RWPE2 (cell line): ENCODE data around the gene ARHGEF7.

Source experiments
- ATAC-seq: fragments of 200-7000 bp; cut with Tn5 transposase; 3 replicates; pipeline ENCODE4 v1.9.1; 2021; ENCODE audit warnings: low read depth
- DNase-seq: peaks from one replicate; pipeline ENCODE4 v3.0.0-alpha.2; 2020; ENCODE audit warnings: low spot score
- H3K27ac ChIP-seq: fragments of 450-650 bp; 2 replicates; pipeline ENCODE4 v1.5.1; 2017; ENCODE audit warnings: mild to moderate bottlenecking; ENCODE audit not compliant: poor library complexity, severe bottlenecking
- H3K27me3 ChIP-seq: fragments of 250-450 bp; sonication (Bioruptor Pico); 2 replicates; pipeline ENCODE4 v1.5.1; 2021; ENCODE audit warnings: mild to moderate bottlenecking, moderate library complexity; ENCODE audit not compliant: insufficient read depth, poor library complexity, severe bottlenecking
- H3K36me3 ChIP-seq: fragments of 250-450 bp; sonication (Bioruptor Pico); 2 replicates; pipeline ENCODE4 v1.5.1; 2020; ENCODE audit warnings: low read depth, mild to moderate bottlenecking, moderate library complexity
- H3K4me1 ChIP-seq: fragments of 250-450 bp; sonication (Bioruptor Pico); 2 replicates; pipeline ENCODE4 v1.5.1; 2021; ENCODE audit warnings: mild to moderate bottlenecking, moderate library complexity; ENCODE audit not compliant: insufficient read depth, poor library complexity, severe bottlenecking
- H3K4me3 ChIP-seq: fragments of 250-450 bp; sonication (Bioruptor Pico); 2 replicates; pipeline ENCODE4 v1.5.1; 2021; ENCODE audit warnings: mild to moderate bottlenecking, moderate library complexity; ENCODE audit not compliant: severe bottlenecking
- H3K9me3 ChIP-seq: fragments of 250-450 bp; sonication (Bioruptor Pico); 2 replicates; pipeline ENCODE4 v1.5.1; 2021; ENCODE audit warnings: mild to moderate bottlenecking, moderate library complexity; ENCODE audit not compliant: severe bottlenecking
- TF ChIP-seq, protein P1 (sequence below): fragments of 450-650 bp; IDR thresholded peaks from one replicate; pipeline ENCODE4 v1.5.1; 2017; ENCODE audit warnings: mild to moderate bottlenecking, moderate library complexity; ENCODE audit not compliant: poor library complexity, severe bottlenecking

ARHGEF7 gene

DNA sequence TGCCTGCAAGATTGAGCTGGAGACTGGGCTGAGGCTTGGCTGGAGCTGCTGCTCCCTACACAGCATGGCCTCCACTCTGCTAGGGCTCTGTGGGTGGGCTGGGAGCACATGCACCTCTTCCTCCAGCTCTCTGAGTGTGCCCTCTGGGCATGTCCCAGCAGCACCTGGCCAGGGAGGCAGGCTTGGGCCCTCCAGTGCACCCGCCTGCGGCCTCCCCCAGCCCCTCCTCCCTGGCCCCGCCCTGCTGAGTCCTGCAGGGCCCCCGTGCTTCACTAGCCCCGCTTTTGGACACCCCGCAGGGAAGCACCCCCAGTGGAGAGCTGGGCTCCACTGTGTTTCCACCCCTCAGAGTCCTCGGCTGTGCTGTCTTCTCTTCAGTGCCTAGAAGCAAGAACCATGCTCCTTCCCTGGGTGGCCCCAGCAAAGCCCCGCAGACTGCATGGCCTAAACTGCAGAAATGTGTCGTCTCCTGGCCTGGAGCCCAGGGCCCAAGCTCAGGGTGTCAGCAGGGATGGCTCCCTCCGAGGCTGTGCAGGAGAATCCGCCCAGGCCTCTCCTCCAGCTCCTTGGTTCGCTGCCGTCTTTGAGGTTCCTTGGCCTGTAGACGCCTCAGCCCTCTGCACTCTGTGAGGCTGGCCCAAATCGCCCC, 200.4 kb downstream of the ARHGEF7 start:
- TF ChIP-seq, protein P1, sequence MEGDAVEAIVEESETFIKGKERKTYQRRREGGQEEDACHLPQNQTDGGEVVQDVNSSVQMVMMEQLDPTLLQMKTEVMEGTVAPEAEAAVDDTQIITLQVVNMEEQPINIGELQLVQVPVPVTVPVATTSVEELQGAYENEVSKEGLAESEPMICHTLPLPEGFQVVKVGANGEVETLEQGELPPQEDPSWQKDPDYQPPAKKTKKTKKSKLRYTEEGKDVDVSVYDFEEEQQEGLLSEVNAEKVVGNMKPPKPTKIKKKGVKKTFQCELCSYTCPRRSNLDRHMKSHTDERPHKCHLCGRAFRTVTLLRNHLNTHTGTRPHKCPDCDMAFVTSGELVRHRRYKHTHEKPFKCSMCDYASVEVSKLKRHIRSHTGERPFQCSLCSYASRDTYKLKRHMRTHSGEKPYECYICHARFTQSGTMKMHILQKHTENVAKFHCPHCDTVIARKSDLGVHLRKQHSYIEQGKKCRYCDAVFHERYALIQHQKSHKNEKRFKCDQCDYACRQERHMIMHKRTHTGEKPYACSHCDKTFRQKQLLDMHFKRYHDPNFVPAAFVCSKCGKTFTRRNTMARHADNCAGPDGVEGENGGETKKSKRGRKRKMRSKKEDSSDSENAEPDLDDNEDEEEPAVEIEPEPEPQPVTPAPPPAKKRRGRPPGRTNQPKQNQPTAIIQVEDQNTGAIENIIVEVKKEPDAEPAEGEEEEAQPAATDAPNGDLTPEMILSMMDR, result no peak
- no peak overlapping the region for H3K4me3 ChIP-seq
- H3K27me3 ChIP-seq, result no peaks in the 10 kb centered on the region
- DNase-seq (no peak), ATAC-seq (peak; percentile 60; the same call in 2 of the 3 replicates)
- no peaks in the 10 kb centered on the region for H3K4me1 ChIP-seq
- H3K36me3 ChIP-seq, result no peaks in the 10 kb centered on the region
- no peaks in the 10 kb centered on the region for H3K9me3 ChIP-seq
- H3K27ac ChIP-seq, result no peak overlapping the region

DNA sequence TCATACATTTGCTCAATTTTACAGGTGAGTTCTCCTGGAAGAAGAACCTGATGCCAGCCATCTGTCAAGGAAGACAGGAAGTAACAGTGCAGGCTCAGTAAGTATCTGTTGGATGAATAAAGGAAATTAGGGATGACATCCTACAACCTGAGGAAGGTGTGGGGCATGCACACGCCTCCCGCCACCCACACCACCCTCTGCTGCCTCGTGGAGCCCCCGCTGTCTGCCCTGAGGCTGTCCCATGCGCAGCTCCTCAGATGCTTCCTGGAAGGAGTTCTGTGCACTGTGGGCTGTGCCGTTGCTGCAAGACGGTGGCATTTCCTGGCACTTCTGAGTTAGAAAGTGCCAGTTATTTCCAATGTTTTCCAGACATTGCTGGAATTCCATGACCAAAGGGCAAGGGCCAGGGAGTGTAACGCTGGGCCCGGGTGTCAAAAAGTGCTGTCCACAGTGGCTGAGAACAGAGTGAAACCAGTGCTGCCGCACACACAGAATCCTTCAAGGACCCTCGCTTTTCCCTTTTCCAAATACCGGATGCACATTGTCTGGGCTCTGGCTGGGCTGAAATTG, 201.1 kb downstream of the ARHGEF7 start:
- Histone ChIP-seq H3K4me1 (no peaks in the 10 kb centered on the region), H3K27ac (no peak overlapping the region), H3K4me3 (no peak overlapping the region), H3K9me3 (no peaks in the 10 kb centered on the region), H3K36me3 (no peaks in the 10 kb centered on the region), H3K27me3 (no peaks in the 10 kb centered on the region)
- TF ChIP-seq, protein P1, result no peak
- no peak for DNase-seq
- ATAC-seq, result no peak

DNA sequence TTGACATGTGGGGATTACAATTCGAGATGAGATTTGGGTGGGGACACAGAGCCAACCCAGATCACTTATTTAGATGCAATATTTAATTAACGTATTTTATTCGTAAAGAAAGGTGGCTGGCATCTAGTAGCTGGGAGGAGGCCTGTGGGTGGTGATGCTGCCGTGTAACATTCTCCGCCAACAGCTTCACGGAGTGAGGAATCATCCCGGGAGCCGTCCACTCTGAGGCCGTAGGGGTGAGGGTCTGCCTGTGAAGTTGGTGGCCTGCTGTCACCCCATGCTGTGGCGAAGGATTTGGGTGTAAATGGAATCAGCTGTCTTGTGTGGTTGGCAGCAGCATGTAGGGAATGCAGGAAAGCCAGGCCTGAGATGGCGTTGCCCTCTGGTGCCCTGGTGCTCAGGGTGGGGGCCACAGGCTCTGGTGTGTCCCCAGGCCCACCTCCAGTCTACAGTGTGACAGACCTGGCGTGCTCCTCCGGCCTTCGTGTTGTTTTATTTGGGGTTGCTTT, 202.0 kb downstream of the ARHGEF7 start:
- H3K4me1 ChIP-seq, result no peaks in the 10 kb centered on the region
- H3K27me3 ChIP-seq, result no peaks in the 10 kb centered on the region
- TF ChIP-seq, protein P1, result no peak
- no peak overlapping the region for H3K27ac ChIP-seq
- DNase-seq, result no peak
- H3K36me3 ChIP-seq, result no peaks in the 10 kb centered on the region
- no peak for ATAC-seq
- H3K4me3 ChIP-seq, result no peak overlapping the region
- H3K9me3 ChIP-seq, result no peaks in the 10 kb centered on the region

DNA sequence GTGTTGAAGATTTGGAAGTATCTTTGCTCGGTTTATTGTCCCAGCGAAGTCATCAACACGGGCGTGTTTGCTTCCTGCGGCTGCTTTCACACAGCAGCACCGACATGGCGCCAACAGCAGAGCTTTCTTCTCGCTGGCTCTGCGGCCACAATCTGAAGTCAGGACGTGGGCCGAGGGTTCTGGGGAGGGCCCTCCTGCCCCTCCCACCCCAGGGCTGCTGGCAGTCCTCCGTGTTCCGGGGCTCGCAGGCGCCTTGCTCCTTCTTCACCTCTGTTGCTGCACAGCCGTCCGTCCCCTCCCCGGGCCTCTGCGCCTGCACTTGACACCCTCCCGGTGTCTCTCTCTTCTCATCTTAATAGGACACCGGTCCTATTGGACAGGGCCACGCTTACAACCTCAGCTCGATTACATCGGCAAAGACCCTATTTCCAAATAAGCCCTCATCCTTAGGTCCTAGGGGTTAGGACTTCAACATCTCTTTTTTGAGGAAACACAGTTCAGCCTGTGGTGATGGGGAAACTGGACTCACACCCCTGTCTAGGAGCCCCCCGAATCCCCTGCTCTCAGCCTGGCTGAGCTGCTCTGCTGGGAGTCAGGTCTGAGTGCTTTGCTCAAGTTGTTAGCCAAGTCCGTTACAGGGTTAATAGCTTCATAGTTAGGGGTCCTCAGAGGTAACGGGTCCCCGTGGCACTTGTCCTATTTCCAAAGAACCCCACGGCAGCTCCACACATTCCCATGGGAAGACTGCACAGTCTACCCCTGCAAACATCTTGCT, 202.6 kb downstream of the ARHGEF7 start:
- TF ChIP-seq, protein P1, result no peak
- Histone ChIP-seq H3K36me3 (no peaks in the 10 kb centered on the region), H3K27me3 (no peaks in the 10 kb centered on the region), H3K9me3 (no peaks in the 10 kb centered on the region), H3K4me3 (no peak overlapping the region), H3K27ac (no peak overlapping the region), H3K4me1 (no peaks in the 10 kb centered on the region)
- DNase-seq, result no peak
- ATAC-seq, result no peak
